Body of pancreas (tissue), 4 donors: ENCODE measurements around the gene UQCRC1. TPM values are rescaled to one million over a fixed set of nuclear protein-coding genes. Genes with fewer than 3 reads are reported as not detected.

Experiments
- ATAC-seq: fragments of 150-250 bp; one replicate; pipeline ENCODE4 v1.9.1; 2016
- DNase-seq, 4 donors: peaks; one replicate each; pipeline ENCODE4 v3.0.0-alpha.2; 2019
- H3K27ac ChIP-seq, 4 donors: fragments of 200-600 bp; sonication (generic); 1 replicate in 3 of 4; 2 replicates in 1 of 4; pipeline versions ENCODE4 v1.5.1 to v1.6.1; 2016 to 2019; ENCODE audit warnings: mild to moderate bottlenecking in 1 of 4, mixed read lengths in 1 of 4, moderate library complexity in 1 of 4
- H3K27me3 ChIP-seq, 2 donors: fragments of 200-600 bp; sonication (generic); one replicate each; pipeline ENCODE4 v1.6.0; 2016; ENCODE audit warnings: mild to moderate bottlenecking in 1 of 2
- H3K36me3 ChIP-seq, 2 donors: fragments of 200-600 bp; sonication (generic); replicated peaks in 1 of 2; 2 replicates each; pipeline ENCODE4 v1.5.1; 2016; ENCODE audit warnings: low read depth in 2 of 2; ENCODE audit not compliant: insufficient read depth in 1 of 2
- H3K4me1 ChIP-seq: fragments of 200-600 bp; sonication (generic); one replicate; pipeline ENCODE4 v1.6.0; 2016
- H3K4me3 ChIP-seq, 2 donors: fragments of 200-600 bp; sonication (generic); 1 replicate in 1 of 2; 2 replicates in 1 of 2; pipeline ENCODE4 v1.5.1; 2016 to 2019
- H3K9me3 ChIP-seq, 3 donors: fragments of 200-600 bp; sonication (generic); 1 replicate in 2 of 3; 2 replicates in 1 of 3; pipeline ENCODE4 v1.5.1; 2016
- CTCF ChIP-seq, 7 experiments: fragments of 450-650 bp in 4 of 7; fragments of 200-600 bp in 3 of 7; sonication (generic) in 3 of 7; IDR thresholded peaks; one replicate each; pipeline ENCODE4 v1.5.1; 2016 to 2019; ENCODE audit warnings: antibody characterized with exemption in 7 of 7
- POLR2A ChIP-seq, 3 donors: fragments of 450-650 bp; IDR thresholded peaks; one replicate each; pipeline ENCODE4 v1.6.1; 2016; ENCODE audit warnings: antibody characterized with exemption in 3 of 3, mild to moderate bottlenecking in 2 of 3
- WGBS, 2 donors: methylation state at CpG; one replicate each; pipeline ENCODE4 v1.1.5; 2017; 5-methylcytosine and 5-hydroxymethylcytosine counted together
- intact Hi-C: fragments of 100-400 bp; cut with DNase I; formaldehyde crosslinking; loops from one replicate; pipeline ENCODE4 v1.15.1; 2023
- total RNA-seq, 2 donors: library from RNA; depleted of rRNA; stranded (reverse); fragments of >200 nt; gene quantifications; one replicate each; pipeline ENCODE4 v1.1.0, GENCODE V29; 2016

UQCRC1 gene
- total RNA-seq, 2 donors from 2014 or later, result 92.9 to 161 TPM

GRCh38 chr3:48655063-48655462 is 45.6 kb upstream of the UQCRC1 start:
- DNase-seq, result no peak
- intact Hi-C loops, result no loop called here
- H3K9me3 ChIP-seq, result no peaks in the 10 kb centered on the region
- WGBS, 2 donors, result 85 to 96% methylated on average over 7 to 12 of the region's 12 CpGs
- TF ChIP-seq POLR2A (IDR thresholded peaks at IDR 0.05) (no peak), CTCF (IDR thresholded peaks at IDR 0.05) (no peak)
- H3K36me3 ChIP-seq, result no peaks in the 10 kb centered on the region
- ATAC-seq, result no peak
- H3K27ac ChIP-seq, result no peak overlapping the region
- H3K4me1 ChIP-seq, result peaks cover 6% of the 10 kb centered on the region
- no peaks in the 10 kb centered on the region for H3K27me3 ChIP-seq
- no peak overlapping the region for H3K4me3 ChIP-seq

DNA sequence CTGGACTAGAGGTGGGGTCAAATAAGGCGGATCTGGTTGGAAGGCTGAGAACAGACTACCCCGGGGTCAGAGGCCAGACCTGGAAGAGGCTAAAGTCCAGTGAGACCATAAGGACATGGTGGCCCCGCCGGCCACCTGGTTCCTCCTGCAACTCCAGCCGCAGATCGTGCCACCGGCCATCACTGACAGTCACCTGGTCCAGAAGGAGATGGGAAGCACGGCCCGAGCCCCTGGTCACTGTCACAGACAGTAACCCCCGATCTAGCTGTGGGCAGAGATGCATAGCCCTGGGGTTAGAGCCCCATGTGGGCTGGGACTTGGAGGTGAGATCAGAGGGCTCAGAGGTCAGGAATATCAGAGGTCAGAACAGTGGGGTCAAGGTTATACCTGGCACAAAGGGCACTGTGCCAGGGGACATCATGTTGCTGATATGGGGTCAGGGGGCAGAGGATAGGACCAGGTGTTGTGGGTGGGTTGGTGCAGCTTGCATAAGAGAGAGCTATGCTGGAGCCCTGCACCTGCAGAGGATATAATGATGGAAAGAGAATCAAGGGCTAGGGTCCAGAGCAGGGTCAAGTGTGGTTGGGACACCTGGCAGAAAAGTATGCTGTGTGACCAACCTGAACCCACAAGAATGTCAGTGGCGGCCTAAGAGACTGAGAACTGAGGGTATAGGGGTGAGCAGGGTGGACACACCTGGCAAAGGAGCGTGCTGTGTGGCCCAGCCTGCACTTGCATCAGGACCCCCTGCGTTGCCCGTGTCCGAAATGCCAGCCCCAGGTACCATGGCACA is 43.7 kb upstream of the UQCRC1 start:
- TF ChIP-seq CTCF (IDR thresholded peaks at IDR 0.05), result no peak
- no peak for TF ChIP-seq POLR2A (IDR thresholded peaks at IDR 0.05)
- no peaks in the 10 kb centered on the region for H3K27me3 ChIP-seq
- no peak overlapping the region for H3K27ac ChIP-seq
- peaks cover 6% of the 10 kb centered on the region for H3K4me1 ChIP-seq
- H3K4me3 ChIP-seq, result no peak overlapping the region
- ATAC-seq (no peak), DNase-seq (no peak)
- no peaks in the 10 kb centered on the region for H3K36me3 ChIP-seq
- WGBS, 2 donors, result 86 to 90% methylated on average over 10 to 15 of the region's 15 CpGs
- H3K9me3 ChIP-seq, result no peaks in the 10 kb centered on the region
- intact Hi-C loops, result no loop called here

- Histone ChIP-seq H3K4me1 (peaks cover 5% of the 10 kb centered on the region), H3K9me3 (no peaks in the 10 kb centered on the region), H3K36me3 (no peaks in the 10 kb centered on the region), H3K27me3 (no peaks in the 10 kb centered on the region), H3K4me3 (no peak overlapping the region), H3K27ac (no peak overlapping the region)
- TF ChIP-seq CTCF (IDR thresholded peaks at IDR 0.05), result no peak
- TF ChIP-seq POLR2A (IDR thresholded peaks at IDR 0.05), result no peak
- intact Hi-C loops, result no loop called here
- 77 to 84% methylated on average over 4 to 11 of the region's 11 CpGs for WGBS, 2 donors
- no peak for DNase-seq
- ATAC-seq, result no peak
Observed at GRCh38 chr3:48651771-48652170, 42.3 kb upstream of the UQCRC1 start.

GRCh38 chr3:48650723-48651122 is 41.3 kb upstream of the UQCRC1 start:
- Histone ChIP-seq H3K4me1 (no peaks in the 10 kb centered on the region), H3K36me3 (no peaks in the 10 kb centered on the region), H3K27me3 (no peaks in the 10 kb centered on the region), H3K4me3 (no peak overlapping the region), H3K27ac (no peak overlapping the region), H3K9me3 (no peaks in the 10 kb centered on the region)
- no peak for ATAC-seq
- intact Hi-C loops, result no loop called here
- WGBS, 2 donors, result 85 to 90% methylated on average over 8 to 12 of the region's 12 CpGs
- TF ChIP-seq CTCF (IDR thresholded peaks at IDR 0.05), result no peak
- no peak for TF ChIP-seq POLR2A (IDR thresholded peaks at IDR 0.05)
- no peak for DNase-seq
